H1 (cell line): ENCODE data around the gene PTPRD. TPM values are rescaled to one million over a fixed set of nuclear protein-coding genes. Genes with fewer than 3 reads are reported as not detected.

Experiments used
- CTCF ChIA-PET: fragments of 300-600 bp; sonication (Branson Sonifier 250); formaldehyde crosslinking; loops from one replicate; lab custom pipeline; 2021; ENCODE audit not compliant: partially characterized antibody; lab: Charles Lee
- POLR2A ChIA-PET: fragments of 300-600 bp; sonication (Branson Sonifier 250); formaldehyde crosslinking; loops from one replicate; lab custom pipeline; 2021; ENCODE audit warnings: inconsistent platforms; ENCODE audit not compliant: partially characterized antibody; lab: Charles Lee
- DNase-seq, 2 experiments: peaks; one replicate each; pipeline versions ENCODE4 v3.0.0 to v3.0.0-alpha.2; 2010 to 2022; ENCODE audit warnings: low spot score in 2 of 2, low read depth in 1 of 2, mixed read lengths in 1 of 2
- FAIRE-seq: peaks from 2 replicates; lab custom pipeline; 2011; peaks lifted over from hg19 to GRCh38; lab: Jason Lieb, UNC
- H2AFZ ChIP-seq: 2 replicates; pipeline ENCODE4 v1.8.1; 2012; ENCODE audit warnings: low read length, inconsistent platforms
- H2AK5ac ChIP-seq: 2 replicates; pipeline ENCODE4 v1.6.1; 2013; ENCODE audit warnings: low read depth, low read length
- H2BK120ac ChIP-seq: replicated peaks from 2 replicates; pipeline ENCODE3; 2013; ENCODE audit warnings: low read depth, low read length, inconsistent platforms
- H2BK12ac ChIP-seq: 2 replicates; pipeline ENCODE4 v1.6.1; 2013; ENCODE audit warnings: low read depth, low read length
- H2BK15ac ChIP-seq: 2 replicates; pipeline ENCODE4 v1.6.1; 2013; ENCODE audit warnings: low read length
- H2BK20ac ChIP-seq: 2 replicates; pipeline ENCODE4 v1.6.1; 2013; ENCODE audit warnings: low read length
- H2BK5ac ChIP-seq: 2 replicates; pipeline ENCODE4 v1.6.1; 2013; ENCODE audit warnings: low read depth, low read length
- H3K14ac ChIP-seq: 2 replicates; pipeline ENCODE4 v1.6.1; 2013; ENCODE audit warnings: inconsistent platforms; ENCODE audit not compliant: insufficient read length
- H3K18ac ChIP-seq: 2 replicates; pipeline ENCODE4 v1.6.1; 2013; ENCODE audit warnings: low read length; ENCODE audit errors: extremely low read depth
- H3K23ac ChIP-seq: 2 replicates; pipeline ENCODE4 v1.6.1; 2013; ENCODE audit warnings: inconsistent platforms; ENCODE audit not compliant: insufficient read length
- H3K23me2 ChIP-seq: 2 replicates; pipeline ENCODE4 v1.6.1; 2013; ENCODE audit warnings: low read depth, low read length
- H3K27ac ChIP-seq: 2 replicates; pipeline ENCODE4 v1.6.1; 2011; ENCODE audit warnings: low read depth, low read length, inconsistent platforms
- H3K27me3 ChIP-seq, 4 experiments: replicated peaks in 1 of 4; 1 replicate in 1 of 4; 2 replicates in 3 of 4; pipeline versions ENCODE4 v1.6.1 to v1.8.1; 2011 to 2013; ENCODE audit warnings: low read length in 3 of 4, mild to moderate bottlenecking in 3 of 4, inconsistent platforms in 2 of 4, mixed read lengths in 2 of 4, moderate library complexity in 1 of 4; ENCODE audit not compliant: control insufficient read depth in 3 of 4, insufficient read depth in 3 of 4; ENCODE audit errors: extremely low read depth in 1 of 4
- H3K36me3 ChIP-seq, 4 experiments: 2 replicates each; pipeline versions ENCODE4 v1.6.1 to v1.8.1; 2011 to 2013; ENCODE audit warnings: mild to moderate bottlenecking in 4 of 4, low read length in 3 of 4, moderate library complexity in 2 of 4, control low read depth in 1 of 4, inconsistent platforms in 1 of 4; ENCODE audit not compliant: insufficient read depth in 4 of 4, control insufficient read depth in 2 of 4
- H3K4ac ChIP-seq: replicated peaks from 2 replicates; pipeline ENCODE3; 2013; ENCODE audit warnings: low read length, low read depth, mixed read lengths, inconsistent platforms; ENCODE audit not compliant: insufficient read length
- H3K4me1 ChIP-seq, 4 experiments: replicated peaks in 1 of 4; 1 replicate in 1 of 4; 2 replicates in 3 of 4; pipeline versions ENCODE4 v1.6.1 to v1.8.1; 2011 to 2013; ENCODE audit warnings: low read length in 3 of 4, inconsistent platforms in 2 of 4, mixed read lengths in 1 of 4; ENCODE audit not compliant: insufficient read depth in 4 of 4, control insufficient read depth in 3 of 4
- H3K4me2 ChIP-seq, 2 experiments: 2 replicates each; pipeline versions ENCODE4 v1.6.1 to v1.8.1; 2011 to 2013; ENCODE audit warnings: low read depth in 2 of 2, low read length in 2 of 2, control low read depth in 1 of 2, inconsistent platforms in 1 of 2, mild to moderate bottlenecking in 1 of 2; ENCODE audit not compliant: insufficient read depth in 1 of 2
- H3K4me3 ChIP-seq, 4 experiments: fragments of 200-600, 300-600 bp in 1 of 4; sonication (generic), shearing (Covaris generic), sonication (Bioruptor Twin) in 1 of 4; 2 replicates each; pipeline versions ENCODE4 v1.5.1 to v1.8.1; 2011 to 2016; ENCODE audit warnings: low read length in 4 of 4, low read depth in 3 of 4, control low read depth in 2 of 4, inconsistent platforms in 2 of 4, mild to moderate bottlenecking in 2 of 4, mixed read lengths in 1 of 4, moderate library complexity in 1 of 4; ENCODE audit not compliant: insufficient read depth in 2 of 4; ENCODE audit errors: extremely low read depth in 1 of 4
- H3K56ac ChIP-seq: replicated peaks from 2 replicates; pipeline ENCODE3; 2013; ENCODE audit warnings: low read depth, mild to moderate bottlenecking, mixed read lengths, low read length, inconsistent platforms; ENCODE audit not compliant: insufficient read length
- H3K79me1 ChIP-seq: 2 replicates; pipeline ENCODE4 v1.6.1; 2013; ENCODE audit warnings: low read depth, low read length, control low read depth
- H3K79me2 ChIP-seq, 2 experiments: 2 replicates each; pipeline versions ENCODE4 v1.6.1 to v1.8.1; 2012 to 2013; ENCODE audit warnings: low read length in 2 of 2, mild to moderate bottlenecking in 2 of 2, inconsistent platforms in 1 of 2; ENCODE audit not compliant: insufficient read depth in 2 of 2, control insufficient read depth in 1 of 2
- H3K9ac ChIP-seq, 4 experiments: replicated peaks in 1 of 4; 1 replicate in 1 of 4; 2 replicates in 3 of 4; pipeline versions ENCODE4 v1.6.1 to v1.8.1; 2011 to 2013; ENCODE audit warnings: low read depth in 3 of 4, low read length in 3 of 4, control low read depth in 2 of 4, mild to moderate bottlenecking in 2 of 4, moderate library complexity in 2 of 4, inconsistent platforms in 1 of 4; ENCODE audit errors: extremely low read depth in 1 of 4
- H3K9me3 ChIP-seq, 2 experiments: 2 replicates each; pipeline versions ENCODE4 v1.6.1 to v1.8.1; 2012 to 2013; ENCODE audit warnings: mild to moderate bottlenecking in 2 of 2, moderate library complexity in 2 of 2, control low read depth in 1 of 2, inconsistent platforms in 1 of 2, low read depth in 1 of 2, low read length in 1 of 2, mixed read lengths in 1 of 2; ENCODE audit not compliant: insufficient read depth in 2 of 2
- H4K20me1 ChIP-seq, 2 experiments: replicated peaks in 1 of 2; 2 replicates each; pipeline versions ENCODE3 to v1.8.1; 2011 to 2013; ENCODE audit warnings: inconsistent platforms in 2 of 2, low read length in 2 of 2, mild to moderate bottlenecking in 1 of 2; ENCODE audit not compliant: insufficient read depth in 2 of 2, control insufficient read depth in 1 of 2
- H4K5ac ChIP-seq: 2 replicates; pipeline ENCODE4 v1.6.1; 2013; ENCODE audit warnings: low read length, low read depth, mixed read lengths, inconsistent platforms; ENCODE audit not compliant: insufficient read length
- H4K8ac ChIP-seq: 2 replicates; pipeline ENCODE4 v1.8.0; 2013; ENCODE audit warnings: mild to moderate bottlenecking, moderate library complexity, low read length, inconsistent platforms; ENCODE audit not compliant: insufficient read depth; ENCODE audit errors: extremely low read depth
- H4K91ac ChIP-seq: replicated peaks from 2 replicates; pipeline ENCODE3; 2013; ENCODE audit warnings: low read length, mixed read lengths, inconsistent platforms; ENCODE audit not compliant: insufficient read length
- CREB1 ChIP-seq: IDR thresholded peaks from 2 replicates; pipeline ENCODE4 v1.6.1; 2012; ENCODE audit warnings: inconsistent platforms
- EZH2 ChIP-seq: fragments of 200-600 bp; sonication (generic); IDR thresholded peaks from 2 replicates; pipeline ENCODE4 v1.7.1; 2012; ENCODE audit warnings: low read depth, mild to moderate bottlenecking, moderate library complexity, low read length, inconsistent platforms; ENCODE audit not compliant: severe bottlenecking
- GABPA ChIP-seq: IDR thresholded peaks from 2 replicates; pipeline ENCODE4 v1.6.1; 2011; ENCODE audit warnings: mild to moderate bottlenecking, low read length, moderate library complexity, borderline replicate concordance; ENCODE audit not compliant: insufficient read depth
- RFX5 ChIP-seq: IDR thresholded peaks from 2 replicates; pipeline ENCODE4 v1.6.1; 2011; ENCODE audit warnings: low read depth, low read length, improper control_type of control experiment, borderline replicate concordance
- SAP30 ChIP-seq: fragments of 300-600 bp; sonication (generic); IDR thresholded peaks from 2 replicates; pipeline ENCODE4 v1.7.1; 2012; ENCODE audit warnings: low read length, moderate library complexity, mild to moderate bottlenecking, inconsistent platforms; ENCODE audit not compliant: insufficient read depth, insufficient replicate concordance
- YY1 ChIP-seq: IDR thresholded peaks from 2 replicates; pipeline ENCODE4 v1.6.1; 2011; ENCODE audit warnings: low read depth, mild to moderate bottlenecking, low read length
- WGBS, 2 experiments: shearing (Covaris generic) in 1 of 2; methylation state at CpG; one replicate each; pipeline versions ENCODE4 v1.1.6 to v1.1.7; 2013 to 2015; ENCODE audit warnings: low lambda C conversion rate in 2 of 2, mixed read lengths in 2 of 2, inconsistent platforms in 1 of 2, low coverage in 1 of 2, missing lambda C conversion rate in 1 of 2; ENCODE audit not compliant: insufficient replicate concordance in 2 of 2, insufficient coverage in 1 of 2, insufficient read length in 1 of 2; ENCODE audit errors: extremely low coverage in 1 of 2, missing lambda C conversion rate in 1 of 2; 5-methylcytosine and 5-hydroxymethylcytosine counted together
- polyA plus RNA-seq, 7 experiments: library from polyadenylated mRNA; depleted of rRNA in 3 of 7; stranded (reverse) in 5 of 7; unstranded in 2 of 7; fragments of >200 nt in 5 of 7; fragments of 200-250 nt in 2 of 7; gene quantifications; 1 replicate in 5 of 7; 2 replicates in 1 of 7; 4 replicates in 1 of 7; pipeline versions ENCODE4 v1.2.1 to v1.2.3, GENCODE V29; 2011 to 2013; ENCODE audit warnings: missing spikeins in 2 of 7, mixed read lengths in 2 of 7
- total RNA-seq: library from RNA; stranded (reverse); fragmentation: NEBNext Ultra II Directional; extraction: Animal tissue kit (Norgen Biotek cat#: 25700); gene quantifications from 2 replicates; pipeline ENCODE4 v1.2.1, GENCODE V29; 2021

Gene PTPRD
- total and polyA plus RNA-seq, 2 of the 8 experiments (the other 6 are each of a cell fraction or from before 2014, with no cell fraction given) = 17.2 to 77.0 TPM

GRCh38 chr9:8643464-8643863 lies 1969.3 kb downstream of the PTPRD start:
- Histone ChIP-seq H3K14ac (no peak overlapping the region), H3K4me2 (no peak overlapping the region), H4K91ac (peak overlapping the region; percentile 20), H3K9ac (no peak overlapping the region), H4K5ac (no peak overlapping the region), H3K79me1 (no peaks in the 10 kb centered on the region), H3K4me3 (no peak overlapping the region), H3K23ac (no peak overlapping the region), H2AFZ (no peak overlapping the region), H2BK20ac (no peak overlapping the region), H3K9me3 (no peaks in the 10 kb centered on the region), H3K18ac (no peak overlapping the region), H2AK5ac (0 out of 2 replicates have a peak overlapping the region, but pooled peaks have one; percentile 8), H4K8ac (no peak overlapping the region), H3K27me3 (no peaks in the 10 kb centered on the region), H3K23me2 (no peaks in the 10 kb centered on the region), H3K4ac (no peak overlapping the region), H2BK120ac (no peak overlapping the region), H2BK5ac (peak overlapping the region; percentile 18; the same call in 1 of the 2 replicates), H3K56ac (no peak overlapping the region), H3K79me2 (no peaks in the 10 kb centered on the region), H3K4me1 (peaks cover 0 to 3% (median 0%) of the 10 kb centered on the region in 4 experiments; a peak in 1 of 7 replicates), H2BK12ac (no peak overlapping the region), H3K27ac (no peak overlapping the region; the same call in 1 of the 2 replicates), H2BK15ac (no peak overlapping the region), H3K36me3 (no peaks in the 10 kb centered on the region), H4K20me1 (no peaks in the 10 kb centered on the region)
- no peak for TF ChIP-seq YY1
- TF ChIP-seq SAP30 = no peak
- no peak for TF ChIP-seq CREB1
- no peak for TF ChIP-seq GABPA
- no peak for TF ChIP-seq EZH2
- no peak for TF ChIP-seq RFX5
- POLR2A ChIA-PET = no interaction called here
- DNase-seq (no peak), FAIRE-seq (no peak)
- CTCF ChIA-PET = interaction anchor here (0.6 to 2.5 kb wide), 3 partner anchors 10 to 1147 kb away, joined by 3 to 7 read pairs (median 6); no protein-coding TSS in a partner anchor
- 83% methylated on average over 6 of the region's 6 CpGs; no CpG with 5 or more reads in 1 of the 2 experiments for WGBS, 2 experiments
